ENCODE data around the gene NAA38.

GRCh38 chr17:7882629-7883028 is 25.3 kb upstream of the NAA38 start:
- TF ChIP-seq CTCF (IDR thresholded peaks at IDR 0.05) (no peak), POLR2A (IDR thresholded peaks at IDR 0.05) (no peak), POLR2AphosphoS5 (IDR thresholded peaks at IDR 0.05) (no peak), EP300 (IDR thresholded peaks at IDR 0.05) (no peak)

Data from upper lobe of left lung (tissue), 4 donors.